ENCODE results near the gene PRKCE. TPM values are rescaled to one million over a fixed set of nuclear protein-coding genes. Genes with fewer than 3 reads are reported as not detected.

PRKCE gene
- total and polyA plus RNA-seq, 7 donors = 3.0 to 21.9 (median 15.8) TPM

GRCh38 chr2:45984896-45985473, 333.5 kb downstream of the PRKCE start:
- 78 to 94% methylated on average over 13 of the region's 13 CpGs for WGBS, 2 donors
- H3K9me3 ChIP-seq = no peaks in the 10 kb centered on the region
- intact Hi-C loops (cut with DNase I) = no loop called here
- no peak overlapping the region for H3K27ac ChIP-seq
- H3K4me3 ChIP-seq = no peak overlapping the region
- H3K27me3 ChIP-seq = no peaks in the 10 kb centered on the region
- peaks cover 0 to 22% (median 12%) of the 10 kb centered on the region in 4 donors for H3K4me1 ChIP-seq
- H3K36me3 ChIP-seq = peaks cover 0 to 41% (median 5%) of the 10 kb centered on the region in 4 donors
- DNase-seq = peak; percentile 39
- TF ChIP-seq POLR2AphosphoS5 (IDR thresholded peaks at IDR 0.05) (no peak), POLR2A (IDR thresholded peaks at IDR 0.05) (no peak), EP300 (IDR thresholded peaks at IDR 0.05) (no peak)
- TF ChIP-seq, protein P1, sequence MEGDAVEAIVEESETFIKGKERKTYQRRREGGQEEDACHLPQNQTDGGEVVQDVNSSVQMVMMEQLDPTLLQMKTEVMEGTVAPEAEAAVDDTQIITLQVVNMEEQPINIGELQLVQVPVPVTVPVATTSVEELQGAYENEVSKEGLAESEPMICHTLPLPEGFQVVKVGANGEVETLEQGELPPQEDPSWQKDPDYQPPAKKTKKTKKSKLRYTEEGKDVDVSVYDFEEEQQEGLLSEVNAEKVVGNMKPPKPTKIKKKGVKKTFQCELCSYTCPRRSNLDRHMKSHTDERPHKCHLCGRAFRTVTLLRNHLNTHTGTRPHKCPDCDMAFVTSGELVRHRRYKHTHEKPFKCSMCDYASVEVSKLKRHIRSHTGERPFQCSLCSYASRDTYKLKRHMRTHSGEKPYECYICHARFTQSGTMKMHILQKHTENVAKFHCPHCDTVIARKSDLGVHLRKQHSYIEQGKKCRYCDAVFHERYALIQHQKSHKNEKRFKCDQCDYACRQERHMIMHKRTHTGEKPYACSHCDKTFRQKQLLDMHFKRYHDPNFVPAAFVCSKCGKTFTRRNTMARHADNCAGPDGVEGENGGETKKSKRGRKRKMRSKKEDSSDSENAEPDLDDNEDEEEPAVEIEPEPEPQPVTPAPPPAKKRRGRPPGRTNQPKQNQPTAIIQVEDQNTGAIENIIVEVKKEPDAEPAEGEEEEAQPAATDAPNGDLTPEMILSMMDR (IDR thresholded peaks at IDR 0.05) = no peak

- WGBS, 2 donors = 68 to 78% methylated on average over 5 of the region's 5 CpGs
- DNase-seq = no peak
- Histone ChIP-seq H3K27me3 (no peaks in the 10 kb centered on the region), H3K4me3 (no peak overlapping the region), H3K4me1 (peaks cover 0 to 27% (median 13%) of the 10 kb centered on the region in 4 donors), H3K27ac (no peak overlapping the region), H3K36me3 (peaks cover 0 to 33% (median 8%) of the 10 kb centered on the region in 4 donors), H3K9me3 (no peaks in the 10 kb centered on the region)
- TF ChIP-seq POLR2AphosphoS5 (IDR thresholded peaks at IDR 0.05) = no peak
- TF ChIP-seq POLR2A (IDR thresholded peaks at IDR 0.05) = no peak
- TF ChIP-seq EP300 (IDR thresholded peaks at IDR 0.05) = no peak
- TF ChIP-seq, protein P1 (IDR thresholded peaks at IDR 0.05) = no peak
- intact Hi-C loops (cut with DNase I) = no loop called here
These were observed 335.0 kb downstream of the PRKCE start for GRCh38 chr2:45986509-45986908.

DNA sequence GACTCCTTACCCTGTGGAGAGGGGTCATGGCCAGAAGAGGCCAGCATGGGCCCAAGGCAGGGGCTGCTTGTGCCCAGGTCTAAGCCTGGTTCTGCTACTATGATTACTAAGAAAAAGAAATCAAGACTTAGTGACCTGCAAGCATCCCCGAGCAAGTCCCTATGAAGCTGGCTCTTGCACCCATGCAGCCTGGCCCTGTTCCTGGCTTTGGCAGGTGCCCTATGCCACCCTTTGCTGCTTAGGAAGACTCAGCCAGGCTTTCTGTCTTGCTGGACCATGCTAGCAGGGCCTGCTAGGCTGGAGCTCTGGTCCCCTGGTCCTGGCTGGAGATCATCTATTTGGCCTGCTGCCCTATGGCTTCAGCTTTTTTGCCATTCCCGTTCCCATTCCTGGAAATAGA, 336.4 kb downstream of the PRKCE start:
- H3K9me3 ChIP-seq = no peaks in the 10 kb centered on the region
- no peak overlapping the region for H3K27ac ChIP-seq
- H3K4me1 ChIP-seq = peaks cover 0 to 41% (median 26%) of the 10 kb centered on the region in 4 donors
- no peak for DNase-seq
- H3K4me3 ChIP-seq = no peak overlapping the region
- 60 to 78% methylated on average over 2 of the region's 2 CpGs for WGBS, 2 donors
- H3K27me3 ChIP-seq = no peaks in the 10 kb centered on the region
- H3K36me3 ChIP-seq = peaks cover 0 to 22% (median 6%) of the 10 kb centered on the region in 4 donors
- TF ChIP-seq EP300 (IDR thresholded peaks at IDR 0.05) (no peak), POLR2AphosphoS5 (IDR thresholded peaks at IDR 0.05) (no peak), POLR2A (IDR thresholded peaks at IDR 0.05) (no peak)
- TF ChIP-seq, protein P1 (IDR thresholded peaks at IDR 0.05) = no peak
- intact Hi-C loops (cut with DNase I) = no loop called here

GRCh38 chr2:45988879-45989278, 337.4 kb downstream of the PRKCE start:
- Histone ChIP-seq H3K4me3 (no peak overlapping the region), H3K27me3 (no peaks in the 10 kb centered on the region), H3K27ac (peak overlapping the region in 3 of 4 donors; percentile 24 to 36 (median 35)), H3K4me1 (peaks cover 0 to 51% (median 36%) of the 10 kb centered on the region in 4 donors), H3K36me3 (peaks cover 0 to 17% (median 6%) of the 10 kb centered on the region in 4 donors), H3K9me3 (no peaks in the 10 kb centered on the region)
- TF ChIP-seq, protein P1 (IDR thresholded peaks at IDR 0.05) = no peak
- TF ChIP-seq POLR2A (IDR thresholded peaks at IDR 0.05) = no peak
- no peak for TF ChIP-seq POLR2AphosphoS5 (IDR thresholded peaks at IDR 0.05)
- no peak for TF ChIP-seq EP300 (IDR thresholded peaks at IDR 0.05)
- DNase-seq = no peak
- intact Hi-C loops (cut with DNase I) = no loop called here
- WGBS, 2 donors = 92 to 94% methylated on average over 7 of the region's 7 CpGs

All from sigmoid colon (tissue), 7 donors.